ENCODE measurements around the gene SLC25A1. TPM values are rescaled to one million over a fixed set of nuclear protein-coding genes. Genes with fewer than 3 reads are reported as not detected.

The SLC25A1 gene
- total and polyA plus RNA-seq, 2 of the 8 experiments (the other 6 are each of a cell fraction or from before 2014, with no cell fraction given), result 110 to 148 TPM

- no peak for TF ChIP-seq CTCF (IDR thresholded peaks at IDR 0.05; ENCODE audit: control extremely low read depth in 1 of 3, insufficient read depth in 1 of 3, low read depth in 1 of 3, low read length in 3 of 3)
Observed at GRCh38 chr22:19132693-19133400, 45.7 kb downstream of the SLC25A1 start (continued).

All from H1 (cell line).